GM21515 (cell line): ENCODE results near the gene MOB3B.

Experiments used
- ATAC-seq: cut with Tn5 transposase; IDR thresholded peaks from one replicate; pipeline ENCODE4 v1.9.1; 2021; ENCODE audit not compliant: unreplicated experiment

The MOB3B gene

DNA sequence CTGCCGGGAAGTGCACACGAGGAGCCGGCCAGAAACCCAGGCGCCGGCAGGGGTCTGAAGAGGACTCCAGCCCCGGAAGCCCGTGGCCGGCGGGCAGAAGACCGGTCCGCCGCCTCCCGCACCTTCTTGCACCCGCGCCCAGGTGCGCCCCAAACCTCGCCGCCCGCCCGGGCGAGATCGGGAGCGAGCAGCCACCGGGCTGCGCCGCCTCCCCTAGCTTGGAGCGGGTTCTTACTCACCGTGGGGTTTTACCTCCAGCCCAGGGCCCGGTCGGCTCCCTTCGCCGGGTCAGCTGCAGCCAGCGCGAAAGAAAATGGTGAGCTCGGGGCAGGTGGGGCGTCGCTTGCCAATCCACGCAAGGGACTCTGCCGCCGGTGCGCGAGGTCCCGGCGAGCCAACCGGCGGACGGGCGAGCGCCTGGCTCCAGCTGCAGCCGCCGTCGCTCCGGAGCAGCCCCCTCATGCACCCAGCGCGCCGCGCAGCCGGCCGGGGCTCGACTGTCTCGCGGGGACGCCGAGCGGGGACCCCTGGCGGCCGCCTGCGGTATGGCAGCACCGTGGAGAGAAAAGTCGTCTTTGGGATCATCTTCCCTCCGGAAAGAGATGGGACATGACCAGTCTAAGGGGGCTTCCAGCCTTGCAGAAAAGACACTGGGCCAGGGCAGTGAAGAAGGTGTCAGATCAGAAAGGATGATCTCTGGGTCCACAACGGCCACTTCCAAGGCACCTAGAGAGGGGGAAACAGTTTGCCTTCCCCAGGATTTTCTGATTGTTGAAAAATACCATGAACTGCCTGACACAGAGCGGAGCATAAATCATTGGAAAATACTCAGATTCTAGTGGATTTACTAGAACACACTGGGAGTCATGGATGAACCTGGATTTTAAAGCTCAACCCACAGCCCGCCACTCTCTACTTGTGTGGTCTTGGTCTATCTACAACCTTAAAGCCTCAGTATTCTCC, at the start of gene MOB3B:
Gene MOB3B (minus strand): TSS at position 499 of the 963 bp plus-strand sequence. CDS start 74,264 bp downstream, outside the sequence.
- ATAC-seq = peak; percentile 83

DNA sequence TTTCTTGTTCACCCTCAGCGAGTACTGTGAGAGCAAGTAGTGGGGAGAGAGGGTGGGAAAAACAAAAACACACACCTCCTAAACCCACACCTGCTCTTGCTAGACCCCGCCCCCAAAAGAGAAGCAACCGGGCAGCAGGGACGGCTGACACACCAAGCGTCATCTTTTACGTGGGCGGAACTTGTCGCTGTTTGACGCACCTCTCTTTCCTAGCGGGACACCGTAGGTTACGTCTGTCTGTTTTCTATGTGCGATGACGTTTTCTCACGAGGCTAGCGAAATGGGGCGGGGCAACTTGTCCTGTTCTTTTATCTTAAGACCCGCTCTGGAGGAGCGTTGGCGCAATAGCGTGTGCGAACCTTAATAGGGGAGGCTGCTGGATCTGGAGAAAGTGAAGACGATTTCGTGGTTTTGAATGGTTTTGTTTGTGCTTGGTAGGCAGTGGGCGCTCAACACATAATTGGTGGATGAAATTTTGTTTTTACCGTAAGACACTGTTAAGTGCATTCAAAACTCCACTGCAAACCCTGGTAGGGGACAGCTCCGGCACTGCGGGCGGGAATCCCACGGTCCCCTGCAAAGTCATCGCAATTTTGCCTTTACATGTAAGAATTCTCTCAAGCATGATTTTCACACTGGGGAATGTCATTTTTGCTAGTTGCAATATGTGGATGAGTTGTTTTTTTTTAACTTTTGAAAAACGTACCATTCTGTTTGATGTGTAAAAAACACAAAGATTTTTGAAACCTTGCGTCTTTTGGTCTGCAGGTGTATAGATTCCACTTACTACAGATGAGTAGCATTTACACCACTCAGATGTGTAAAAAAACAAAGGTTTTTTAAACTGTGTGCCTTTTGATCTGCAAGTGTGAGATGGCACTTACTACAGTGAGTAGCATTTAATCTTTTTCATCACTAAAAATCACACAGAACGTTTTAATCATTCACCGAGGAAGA, 44.3 kb upstream of the MOB3B start:
- peak; percentile 91 for ATAC-seq

GRCh38 chr9:27572918-27573633, 43.5 kb upstream of the MOB3B start, which contains the start of gene C9orf72:
Gene C9orf72 (minus strand): TSS chr9:27573481. CDS start chr9:27567120, 6,361 bp downstream.
- ATAC-seq = peak; percentile 53

DNA sequence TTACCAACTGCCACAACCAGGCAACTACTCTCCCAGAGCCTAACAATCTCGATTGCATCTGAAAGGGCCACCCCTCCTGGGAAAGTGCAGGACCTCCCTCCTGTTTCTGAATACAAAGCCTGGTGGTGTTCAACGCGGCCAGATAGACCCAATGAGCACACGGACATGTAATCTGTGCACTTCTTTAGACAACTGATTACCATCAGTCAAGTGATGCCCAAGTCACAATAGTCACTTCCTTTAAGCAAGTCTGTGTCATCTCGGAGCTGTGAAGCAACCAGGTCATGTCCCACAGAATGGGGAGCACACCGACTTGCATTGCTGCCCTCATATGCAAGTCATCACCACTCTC, 42.9 kb upstream of the MOB3B start:
- peak; percentile 38 for ATAC-seq

DNA sequence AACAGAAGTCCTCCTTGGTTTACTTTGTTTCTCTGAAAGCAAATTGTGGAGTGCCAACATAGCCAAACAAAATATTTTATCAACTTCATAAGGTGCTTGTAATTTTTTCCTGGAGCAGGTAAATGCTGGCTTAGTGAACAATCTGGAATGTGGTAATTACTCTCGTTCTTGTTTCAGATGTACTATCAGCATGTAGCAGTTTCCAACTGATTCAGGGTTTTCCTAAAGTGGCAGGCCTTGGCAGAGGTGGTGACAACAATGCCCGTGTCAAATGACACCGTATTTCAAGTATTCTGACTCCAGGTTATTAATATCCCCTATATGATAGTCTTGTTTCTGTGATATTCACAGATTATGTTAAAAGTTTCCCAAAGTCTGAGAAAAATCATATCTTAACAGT, 42.4 kb upstream of the MOB3B start:
- ATAC-seq = no peak

DNA sequence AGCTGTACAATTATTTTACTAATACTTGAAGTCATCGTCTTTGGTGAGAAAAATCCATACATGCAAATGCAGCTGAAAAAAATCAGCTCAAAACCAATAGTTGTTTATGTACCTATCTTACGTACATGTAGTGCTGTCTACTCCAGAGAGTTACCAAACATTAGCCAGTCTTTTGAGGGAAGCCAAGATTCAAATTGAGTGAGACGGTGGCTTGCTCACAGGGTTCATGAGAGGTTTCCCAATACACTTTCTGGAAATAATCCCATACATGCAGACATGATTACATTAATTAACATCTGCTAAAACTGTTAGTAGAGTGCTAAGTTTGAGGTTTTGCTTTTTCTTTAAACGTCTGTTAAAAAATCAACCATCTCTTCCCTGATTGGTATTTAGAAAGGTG, 41.4 kb upstream of the MOB3B start:
- ATAC-seq = no peak

DNA sequence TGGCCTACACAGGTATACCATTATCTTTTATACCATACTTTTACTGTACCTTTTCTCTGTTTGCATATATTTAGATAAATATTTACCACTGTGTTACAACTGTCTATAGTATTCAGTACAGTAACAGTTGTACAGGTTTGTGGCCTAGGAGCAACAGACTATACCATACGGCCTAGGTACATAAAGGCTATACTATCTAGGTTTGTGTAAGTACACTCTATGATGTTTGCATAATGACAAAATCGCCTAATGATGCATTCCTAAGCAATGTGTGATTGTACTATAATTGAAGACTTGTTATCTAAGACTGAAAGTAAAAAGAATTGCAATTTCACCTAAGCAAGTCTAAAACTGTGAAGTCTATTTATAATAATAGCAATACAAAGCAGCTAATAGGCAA, 39.8 kb upstream of the MOB3B start:
- no peak for ATAC-seq

DNA sequence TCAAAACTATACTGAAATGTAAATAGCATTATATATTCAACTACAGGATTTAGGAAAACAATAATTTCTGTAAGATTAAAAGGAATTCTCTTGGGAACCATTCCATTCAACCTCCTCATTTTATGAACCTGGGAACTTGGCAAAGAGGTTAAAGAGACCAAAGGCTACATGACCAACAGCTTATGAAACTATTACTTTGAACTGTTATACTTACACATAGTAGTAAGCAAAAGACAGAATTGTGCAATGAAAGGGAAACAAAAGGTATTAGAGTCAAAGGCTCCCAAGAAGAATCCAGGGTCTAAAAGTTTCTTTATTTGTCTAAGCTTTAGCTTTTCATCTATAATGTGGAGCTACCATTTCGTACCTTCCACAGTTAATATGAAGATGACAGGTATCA, 36.5 kb upstream of the MOB3B start:
- no peak for ATAC-seq

DNA sequence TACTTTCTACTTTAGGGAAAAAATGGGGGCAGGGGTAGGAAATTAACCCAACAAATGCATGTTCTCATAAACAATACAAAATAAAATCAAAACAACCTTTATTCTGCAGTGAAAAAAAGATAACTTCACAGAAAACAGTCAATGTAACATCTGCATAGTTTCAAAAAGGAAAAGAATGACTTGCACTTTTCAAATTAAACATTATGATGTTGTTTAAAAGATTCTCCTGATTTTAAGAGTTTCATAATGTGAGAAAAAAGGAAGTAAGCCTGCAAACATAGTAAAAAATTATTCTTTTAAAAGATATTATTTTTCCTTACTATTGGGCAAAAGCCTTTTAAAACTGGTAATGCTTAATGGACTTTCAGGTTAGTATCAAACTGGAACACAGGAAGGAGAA, 36.1 kb upstream of the MOB3B start:
- ATAC-seq = no peak

DNA sequence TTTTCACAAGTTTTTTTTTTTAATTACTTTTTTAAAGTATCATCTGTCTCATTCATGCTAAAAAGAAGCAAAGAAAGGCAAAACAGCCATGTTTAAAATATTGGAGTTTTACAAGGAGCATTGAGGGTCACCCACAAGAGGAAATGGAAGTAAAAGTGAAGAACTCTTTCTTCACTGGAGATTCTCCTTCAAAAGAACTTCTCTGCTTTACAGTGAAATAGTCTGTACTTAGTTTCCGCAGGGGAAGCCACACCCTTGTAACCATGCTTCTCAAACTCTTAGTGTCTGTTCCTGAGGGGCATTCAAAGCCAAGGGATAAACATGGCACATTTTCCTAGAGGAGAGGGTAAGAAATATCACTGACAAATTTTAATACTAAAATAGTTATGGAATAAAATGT, 35.1 kb upstream of the MOB3B start:
- peak; percentile 42 for ATAC-seq

DNA sequence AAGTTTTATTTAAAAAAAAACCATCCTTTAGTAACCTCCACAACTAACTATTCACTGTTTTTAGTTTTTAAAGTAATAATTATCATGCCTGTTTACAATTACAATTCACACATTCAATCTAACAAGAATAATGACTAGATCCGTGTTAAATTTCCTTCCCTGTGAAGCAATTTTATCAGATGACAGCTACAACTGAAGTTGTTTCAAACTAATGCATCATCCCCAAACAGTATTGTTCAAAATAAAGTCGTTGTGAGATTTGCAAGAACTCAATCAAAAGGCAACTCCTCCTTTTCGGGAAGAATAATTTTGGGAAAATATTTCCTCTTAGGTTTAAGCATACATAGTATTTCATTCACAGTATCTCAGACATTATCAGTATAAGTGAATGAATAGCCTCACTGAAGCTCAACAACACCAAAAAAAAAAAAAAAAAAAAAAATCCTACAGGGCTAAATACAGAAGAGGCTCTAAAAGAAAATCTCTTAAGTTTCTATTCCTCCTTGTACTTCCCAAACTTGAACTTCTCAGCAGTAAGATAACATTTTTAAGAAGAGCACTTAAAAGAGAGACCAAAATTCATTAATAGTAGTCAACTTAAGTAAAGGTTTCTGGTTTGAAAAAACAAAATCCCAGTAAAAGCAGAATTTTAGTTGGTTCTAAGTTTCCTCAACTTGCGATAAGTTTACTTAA, 34.3 kb upstream of the MOB3B start:
- ATAC-seq = no peak

DNA sequence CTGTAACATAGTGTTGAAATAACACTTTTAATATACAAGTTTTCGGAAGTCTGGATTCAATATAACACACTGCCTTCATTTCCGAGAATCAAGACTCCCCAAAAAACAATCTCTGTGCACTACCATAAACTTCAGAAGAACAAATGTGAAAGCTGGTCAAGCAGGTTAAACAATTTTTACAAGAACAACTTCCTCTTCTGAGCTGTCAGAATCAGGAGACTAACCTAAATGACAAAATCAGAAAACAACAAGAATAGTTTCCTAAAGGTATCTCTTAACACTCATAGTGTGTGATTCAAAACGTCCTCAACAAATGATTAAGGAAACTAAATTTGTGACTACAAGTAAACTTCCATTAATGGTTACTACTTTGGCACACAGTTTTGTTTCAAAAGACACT, 32.1 kb upstream of the MOB3B start:
- no peak for ATAC-seq

DNA sequence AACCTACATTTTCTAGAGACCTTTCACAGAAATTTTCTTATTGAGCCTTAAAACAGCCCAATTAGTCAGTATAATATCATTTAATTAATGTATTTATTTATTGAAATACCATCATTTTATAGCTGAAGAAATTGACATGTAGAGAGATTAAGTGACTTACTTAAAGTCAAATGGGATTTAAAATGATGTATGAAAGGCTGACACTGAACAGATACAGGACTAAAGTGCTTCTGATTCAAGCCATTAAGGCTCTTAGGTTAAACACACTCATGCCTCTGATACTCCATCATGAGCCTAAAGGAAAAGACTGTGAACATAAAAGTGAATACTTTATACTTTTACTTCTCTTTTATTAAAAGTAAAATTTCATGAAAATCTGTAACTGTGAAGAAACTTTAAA, 30.8 kb upstream of the MOB3B start:
- ATAC-seq = no peak

- ATAC-seq = no peak
Observed at GRCh38 chr9:27558307-27558706, 28.7 kb upstream of the MOB3B start.

DNA sequence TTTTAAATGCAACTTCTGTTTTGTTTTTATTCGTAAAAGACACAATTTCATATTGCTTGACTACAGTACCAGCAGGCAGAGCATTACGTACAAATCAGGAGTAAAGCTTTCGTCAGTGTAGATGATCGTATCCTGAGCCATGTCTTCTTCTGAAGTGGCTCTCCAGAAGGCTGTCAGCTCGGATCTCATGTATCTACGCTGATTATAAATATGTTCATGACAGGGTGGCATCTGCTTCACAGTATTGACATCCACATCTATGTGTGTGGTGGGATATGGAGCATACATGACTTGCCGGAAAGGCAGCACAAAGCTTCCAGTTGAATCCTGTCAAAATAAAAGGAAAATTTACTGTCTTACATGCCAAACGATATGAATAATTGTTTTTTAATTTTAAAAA, 26.9 kb upstream of the MOB3B start:
- ATAC-seq = no peak

DNA sequence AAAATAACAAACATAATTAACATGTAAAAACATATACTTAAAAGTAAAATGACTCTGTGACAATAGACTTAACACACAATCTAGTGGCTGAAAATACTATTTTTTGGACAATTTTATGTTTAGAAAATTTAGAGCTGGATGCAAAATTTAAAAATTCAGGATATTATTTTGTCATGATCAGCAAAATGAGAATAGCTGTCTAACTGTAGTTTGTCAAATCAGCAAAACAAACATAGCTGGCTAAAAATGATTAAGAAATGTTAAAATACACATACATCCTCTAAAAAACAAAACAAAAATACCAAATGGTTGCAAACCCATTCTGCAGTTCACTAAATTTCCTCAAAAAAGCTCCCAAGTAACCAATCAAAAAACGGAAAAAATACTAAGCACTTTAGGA, 25.1 kb upstream of the MOB3B start:
- ATAC-seq = no peak

- no peak for ATAC-seq
Observed at GRCh38 chr9:27549196-27549755, 19.7 kb upstream of the MOB3B start.

DNA sequence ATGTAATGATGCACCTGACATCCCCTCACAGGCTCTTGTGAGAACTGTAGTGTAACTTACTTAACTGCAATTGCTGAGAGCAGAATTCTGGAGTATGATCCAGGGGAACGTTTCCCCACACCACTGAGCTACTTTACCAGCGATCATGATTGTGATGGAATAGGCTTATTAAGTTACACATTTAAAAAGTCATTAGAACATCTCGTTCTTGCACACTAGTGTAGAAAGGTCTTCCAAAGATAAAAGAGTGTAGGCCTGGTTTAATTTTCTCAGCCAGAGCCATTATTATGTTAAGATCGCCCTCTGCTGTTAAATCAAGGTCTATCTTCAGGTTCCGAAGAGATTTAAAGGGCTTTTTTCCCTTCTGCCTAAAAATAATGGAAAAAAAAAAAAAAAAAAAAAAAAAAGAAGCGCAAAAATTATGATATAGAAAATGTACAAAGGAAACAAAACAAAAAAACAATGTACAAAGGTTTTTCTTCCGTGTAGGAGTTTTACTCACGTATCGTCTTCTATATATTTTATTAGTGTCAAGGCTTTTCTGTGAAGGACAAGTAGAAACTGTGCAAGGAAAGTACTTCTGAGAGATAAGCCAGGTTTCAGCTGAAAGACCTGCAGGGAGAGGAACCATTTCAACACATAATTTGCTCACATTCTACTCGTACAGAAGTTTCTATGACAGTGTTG, 18.6 kb upstream of the MOB3B start:
- no peak for ATAC-seq

DNA sequence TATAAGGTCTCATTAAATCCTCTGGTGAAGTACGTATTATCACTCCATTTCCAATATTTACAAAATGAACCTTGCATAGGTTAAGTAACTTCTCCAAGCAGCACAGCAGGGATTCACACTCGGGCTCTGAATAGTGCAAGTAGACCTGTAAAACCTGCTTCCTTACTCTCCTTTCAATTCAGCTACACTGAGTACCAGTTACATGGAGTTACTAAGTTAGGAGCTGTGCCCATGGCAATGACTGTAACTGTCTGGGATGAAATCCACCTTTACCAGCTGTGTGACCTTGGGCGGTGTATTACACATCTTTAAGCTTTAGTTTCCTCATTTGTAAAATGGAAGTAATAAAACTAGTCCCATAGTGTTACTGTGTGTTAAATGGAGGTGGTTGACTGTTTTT, 15.9 kb upstream of the MOB3B start:
- ATAC-seq = no peak

DNA sequence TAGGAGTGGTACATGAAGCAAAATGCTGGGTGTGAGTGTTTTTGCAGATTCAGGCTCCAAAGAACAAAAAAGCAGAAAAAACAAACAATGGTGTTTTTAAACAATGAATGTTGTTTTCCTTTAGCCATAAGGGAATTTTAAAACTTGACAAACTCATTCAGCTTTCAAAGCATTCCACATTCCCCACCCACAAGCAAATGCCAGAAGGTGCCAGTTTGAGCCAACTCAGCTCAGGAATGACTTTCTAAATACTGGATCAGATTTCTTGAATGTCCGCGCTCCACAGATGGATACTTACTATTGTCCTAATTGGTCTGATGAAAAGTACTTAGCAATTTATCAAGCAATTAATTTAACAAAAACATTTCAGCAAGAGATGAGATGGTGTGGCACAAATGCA, 12.9 kb upstream of the MOB3B start:
- no peak for ATAC-seq
